Mucosa of rectum (tissue), 2 donors: ENCODE measurements around the gene MIA2.
"Not testable (repeated sequence)": the region's sequence is repeated elsewhere in the genome, so short reads cannot be mapped to it uniquely, and the experiment has no call there.

Experiments used
- H3K27ac ChIP-seq, 2 donors: one replicate each; pipeline ENCODE4 v1.7.0; 2013; ENCODE audit warnings: inconsistent platforms in 2 of 2, low read depth in 2 of 2, low read length in 2 of 2
- H3K27me3 ChIP-seq, 2 donors: one replicate each; pipeline ENCODE4 v1.7.0; 2013; ENCODE audit warnings: low read length in 2 of 2; ENCODE audit not compliant: control insufficient read depth in 2 of 2, insufficient read depth in 2 of 2
- H3K36me3 ChIP-seq, 2 donors: one replicate each; pipeline ENCODE4 v1.7.0; 2013; ENCODE audit warnings: low read length in 2 of 2; ENCODE audit not compliant: control insufficient read depth in 2 of 2, insufficient read depth in 2 of 2
- H3K4me1 ChIP-seq, 2 donors: one replicate each; pipeline ENCODE4 v1.7.0; 2013; ENCODE audit warnings: low read length in 2 of 2, mild to moderate bottlenecking in 1 of 2; ENCODE audit not compliant: control insufficient read depth in 2 of 2, insufficient read depth in 2 of 2
- H3K4me3 ChIP-seq, 2 donors: one replicate each; pipeline ENCODE4 v1.7.0; 2013; ENCODE audit warnings: low read length in 2 of 2
- H3K9ac ChIP-seq, 2 donors: one replicate each; pipeline ENCODE4 v1.7.0; 2013; ENCODE audit warnings: low read length in 2 of 2, low read depth in 1 of 2, mild to moderate bottlenecking in 1 of 2
- H3K9me3 ChIP-seq, 2 donors: one replicate each; pipeline ENCODE4 v1.7.0; 2013; ENCODE audit warnings: low read length in 2 of 2; ENCODE audit not compliant: control insufficient read depth in 2 of 2
- donor health status: healthy.
- donor health status: Normal muscosa, but diverticular disease.

Gene MIA2, protein sequence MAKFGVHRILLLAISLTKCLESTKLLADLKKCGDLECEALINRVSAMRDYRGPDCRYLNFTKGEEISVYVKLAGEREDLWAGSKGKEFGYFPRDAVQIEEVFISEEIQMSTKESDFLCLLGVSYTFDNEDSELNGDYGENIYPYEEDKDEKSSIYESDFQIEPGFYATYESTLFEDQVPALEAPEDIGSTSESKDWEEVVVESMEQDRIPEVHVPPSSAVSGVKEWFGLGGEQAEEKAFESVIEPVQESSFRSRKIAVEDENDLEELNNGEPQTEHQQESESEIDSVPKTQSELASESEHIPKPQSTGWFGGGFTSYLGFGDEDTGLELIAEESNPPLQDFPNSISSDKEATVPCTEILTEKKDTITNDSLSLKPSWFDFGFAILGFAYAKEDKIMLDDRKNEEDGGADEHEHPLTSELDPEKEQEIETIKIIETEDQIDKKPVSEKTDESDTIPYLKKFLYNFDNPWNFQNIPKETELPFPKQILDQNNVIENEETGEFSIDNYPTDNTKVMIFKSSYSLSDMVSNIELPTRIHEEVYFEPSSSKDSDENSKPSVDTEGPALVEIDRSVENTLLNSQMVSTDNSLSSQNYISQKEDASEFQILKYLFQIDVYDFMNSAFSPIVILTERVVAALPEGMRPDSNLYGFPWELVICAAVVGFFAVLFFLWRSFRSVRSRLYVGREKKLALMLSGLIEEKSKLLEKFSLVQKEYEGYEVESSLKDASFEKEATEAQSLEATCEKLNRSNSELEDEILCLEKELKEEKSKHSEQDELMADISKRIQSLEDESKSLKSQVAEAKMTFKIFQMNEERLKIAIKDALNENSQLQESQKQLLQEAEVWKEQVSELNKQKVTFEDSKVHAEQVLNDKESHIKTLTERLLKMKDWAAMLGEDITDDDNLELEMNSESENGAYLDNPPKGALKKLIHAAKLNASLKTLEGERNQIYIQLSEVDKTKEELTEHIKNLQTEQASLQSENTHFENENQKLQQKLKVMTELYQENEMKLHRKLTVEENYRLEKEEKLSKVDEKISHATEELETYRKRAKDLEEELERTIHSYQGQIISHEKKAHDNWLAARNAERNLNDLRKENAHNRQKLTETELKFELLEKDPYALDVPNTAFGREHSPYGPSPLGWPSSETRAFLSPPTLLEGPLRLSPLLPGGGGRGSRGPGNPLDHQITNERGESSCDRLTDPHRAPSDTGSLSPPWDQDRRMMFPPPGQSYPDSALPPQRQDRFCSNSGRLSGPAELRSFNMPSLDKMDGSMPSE (N-terminal part only)

DNA sequence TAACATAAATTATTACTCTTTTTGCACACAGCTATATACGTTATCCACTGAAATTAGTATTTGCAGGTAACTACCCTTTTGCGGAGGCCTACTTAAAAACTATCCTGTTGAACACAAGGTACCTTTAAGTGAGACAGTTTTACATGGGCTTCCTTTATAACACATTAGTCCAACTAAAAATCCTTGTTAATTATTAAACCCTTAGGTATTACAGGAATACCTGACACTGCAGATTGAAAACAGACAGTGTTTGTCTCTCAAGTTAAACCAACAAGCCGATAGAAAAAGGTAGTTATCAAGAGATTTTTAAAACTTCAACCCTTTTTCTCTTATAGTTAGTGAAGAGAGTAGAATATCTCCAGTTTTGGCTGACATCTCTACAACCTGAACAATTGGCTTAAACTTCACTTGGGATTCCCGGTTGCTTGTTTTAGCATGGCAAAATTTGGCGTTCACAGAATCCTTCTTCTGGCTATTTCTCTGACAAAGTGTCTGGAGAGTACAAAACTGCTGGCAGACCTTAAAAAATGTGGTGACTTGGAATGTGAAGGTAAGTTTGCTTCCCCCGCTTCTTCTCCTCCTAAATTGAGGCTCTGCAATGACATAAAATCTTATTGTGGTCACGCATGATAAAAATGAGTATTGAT is at the start of gene MIA2:
TSS of gene MIA2 (plus strand) at position 236 of the 647 bp plus-strand sequence. CDS start at position 436, 200 bp downstream.
- Histone ChIP-seq H3K9me3 (no peaks in the 10 kb centered on the region), H3K4me3 (peak within 1 kb of the TSS; percentile 45 to 74), H3K27me3 (no peaks in the 10 kb centered on the region), H3K4me1 (peaks cover 0 to 7% of the 10 kb centered on the region in 2 donors), H3K36me3 (no peaks in the 10 kb centered on the region), H3K9ac (peak within 1 kb of the TSS; percentile 30 to 54), H3K27ac (no peak within 1 kb of the TSS)

DNA sequence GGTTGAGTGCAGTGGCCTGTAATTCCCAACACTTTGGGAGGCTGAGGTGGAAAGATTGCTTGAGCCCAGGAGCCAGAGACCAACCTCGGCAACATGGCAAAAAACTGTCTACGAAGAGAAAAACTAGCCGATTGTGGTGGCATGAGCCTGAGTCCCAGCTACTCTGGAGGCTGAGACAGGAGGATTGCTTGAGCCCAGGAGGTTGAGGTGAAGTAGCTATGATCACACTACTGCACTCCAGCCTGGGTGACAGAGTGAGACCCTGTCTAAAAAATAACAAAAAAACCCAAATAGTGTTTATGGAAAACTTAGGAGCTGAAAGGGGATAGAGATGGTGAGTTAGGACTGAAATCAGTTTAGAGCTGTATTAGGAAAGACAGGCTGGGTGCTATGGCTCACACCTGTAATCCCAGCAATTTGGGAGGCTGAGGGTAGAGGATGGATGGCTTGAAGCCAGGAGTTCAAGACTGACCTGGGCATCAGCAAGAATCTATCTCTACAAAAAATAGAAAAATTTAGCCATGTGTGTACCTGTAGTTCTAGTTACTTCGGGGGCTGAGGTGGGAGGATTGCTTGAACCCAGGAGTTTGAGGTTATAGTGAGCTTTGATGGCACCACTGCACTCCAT is 49.0 kb upstream of the MIA2 start:
- H3K27me3 ChIP-seq, result no peaks in the 10 kb centered on the region
- peaks cover 42 to 43% of the 10 kb centered on the region in 2 donors for H3K36me3 ChIP-seq
- H3K9me3 ChIP-seq, result no peaks in the 10 kb centered on the region
- no peak overlapping the region for H3K27ac ChIP-seq
- no peak overlapping the region for H3K9ac ChIP-seq
- H3K4me1 ChIP-seq, result no peaks in the 10 kb centered on the region
- H3K4me3 ChIP-seq, result no peak overlapping the region

DNA sequence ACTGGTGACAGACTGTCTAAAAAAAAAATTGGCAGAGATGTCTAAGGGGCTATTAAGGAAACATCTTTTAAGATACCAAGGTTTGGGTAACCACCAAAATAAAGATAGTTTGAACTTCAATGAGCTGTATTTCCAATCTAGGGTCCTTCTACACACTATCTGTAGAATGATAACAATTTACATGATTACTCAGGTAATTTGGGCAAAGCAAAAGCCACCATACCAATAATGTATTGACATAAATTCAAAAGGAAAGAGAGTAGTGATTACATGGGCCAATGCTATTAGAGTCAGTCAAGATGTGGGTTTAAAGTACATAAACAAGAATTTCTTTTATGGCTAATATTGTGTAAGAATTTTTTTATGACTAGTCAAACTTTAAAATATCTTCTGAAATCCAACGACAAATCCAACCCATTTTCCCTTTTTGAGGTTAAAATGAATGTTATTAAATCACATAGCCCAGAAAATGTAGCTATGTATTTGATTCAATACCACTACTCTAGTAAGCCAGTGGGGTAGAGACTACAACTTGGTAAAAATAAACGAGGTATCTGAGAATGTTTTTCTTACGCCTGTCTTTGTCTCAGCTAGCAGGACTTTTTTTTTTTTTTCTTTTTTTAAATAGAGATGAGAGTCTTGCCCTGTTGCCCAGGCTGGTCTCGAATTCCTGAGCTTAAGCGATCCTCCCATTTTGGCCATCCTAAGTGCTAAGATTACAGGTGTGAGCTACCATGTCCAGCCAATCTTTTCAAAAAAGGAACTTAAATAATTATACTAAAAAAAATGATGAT is 48.3 kb upstream of the MIA2 start:
- Histone ChIP-seq H3K9me3 (no peaks in the 10 kb centered on the region), H3K9ac (no peak overlapping the region), H3K36me3 (peaks cover 35 to 37% of the 10 kb centered on the region in 2 donors), H3K4me3 (no peak overlapping the region), H3K27ac (no peak overlapping the region), H3K27me3 (no peaks in the 10 kb centered on the region), H3K4me1 (no peaks in the 10 kb centered on the region)

DNA sequence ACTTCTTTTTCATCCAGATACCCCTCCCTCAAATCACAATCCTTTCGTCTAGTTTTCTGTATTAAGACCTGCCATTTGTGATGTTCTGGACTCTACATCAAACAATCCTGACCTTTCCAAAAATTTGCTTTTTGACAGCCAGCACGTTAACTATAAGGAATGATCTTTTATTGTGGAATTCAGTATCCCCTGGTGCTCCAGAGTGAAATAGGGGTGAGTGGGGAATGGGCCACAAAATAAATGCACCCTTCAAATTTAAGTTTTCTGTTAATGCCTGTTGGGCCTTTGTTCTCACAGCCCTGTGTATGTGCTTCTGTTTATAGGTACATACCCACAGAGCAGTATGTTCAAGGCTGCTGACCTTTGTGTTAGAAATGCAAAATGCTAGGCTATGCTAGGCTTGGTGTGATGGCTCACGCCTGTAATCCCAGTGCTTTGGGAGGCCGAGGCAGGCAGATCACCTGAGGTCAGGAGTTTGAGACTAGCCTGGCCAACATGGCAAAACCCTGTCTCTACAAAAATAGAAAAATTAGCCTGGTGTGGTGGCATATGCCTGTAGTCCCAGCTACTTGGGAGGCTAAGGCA is 46.7 kb upstream of the MIA2 start:
- no peaks in the 10 kb centered on the region for H3K27me3 ChIP-seq
- H3K9ac ChIP-seq, result no peak overlapping the region
- H3K4me1 ChIP-seq, result no peaks in the 10 kb centered on the region
- no peak overlapping the region for H3K4me3 ChIP-seq
- H3K36me3 ChIP-seq, result peaks cover 21 to 24% of the 10 kb centered on the region in 2 donors
- no peaks in the 10 kb centered on the region for H3K9me3 ChIP-seq
- no peak overlapping the region for H3K27ac ChIP-seq

GRCh38 chr14:39203659-39204606 is 29.8 kb upstream of the MIA2 start:
- H3K27ac ChIP-seq, result peak overlapping the region; percentile 15 to 45
- no peaks in the 10 kb centered on the region for H3K27me3 ChIP-seq
- no peak overlapping the region for H3K9ac ChIP-seq
- no peaks in the 10 kb centered on the region for H3K36me3 ChIP-seq
- H3K4me1 ChIP-seq, result peaks cover 0 to 7% of the 10 kb centered on the region in 2 donors
- H3K9me3 ChIP-seq, result no peaks in the 10 kb centered on the region
- H3K4me3 ChIP-seq, result no peak overlapping the region

DNA sequence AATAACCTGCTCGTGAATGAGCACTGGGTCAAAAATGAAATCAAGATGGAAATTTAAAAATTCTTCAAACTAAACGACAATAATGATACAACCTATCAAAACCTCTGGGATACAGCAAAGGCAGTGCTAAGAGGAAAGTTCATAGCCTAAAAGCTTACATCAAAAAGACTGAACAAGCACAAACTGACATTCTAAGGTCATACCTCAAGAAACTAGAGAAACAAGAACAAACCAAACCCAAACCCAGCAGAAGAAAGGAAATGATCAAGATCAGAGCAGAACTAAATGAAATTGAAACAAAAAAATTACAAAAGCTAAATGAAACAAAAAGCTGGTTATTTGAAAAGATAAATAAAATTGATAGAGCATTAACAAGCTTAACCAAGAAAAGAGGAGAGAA is 26.3 kb upstream of the MIA2 start:
- H3K4me3 ChIP-seq, H3K27ac ChIP-seq, H3K9me3 ChIP-seq, H3K27me3 ChIP-seq, H3K36me3 ChIP-seq, H3K9ac ChIP-seq, H3K4me1 ChIP-seq: not testable (repeated sequence)

- H3K9ac ChIP-seq, result no peak overlapping the region
- no peaks in the 10 kb centered on the region for H3K4me1 ChIP-seq
- no peak overlapping the region for H3K27ac ChIP-seq
- H3K27me3 ChIP-seq, result no peaks in the 10 kb centered on the region
- H3K36me3 ChIP-seq, result no peaks in the 10 kb centered on the region
- H3K9me3 ChIP-seq, result no peaks in the 10 kb centered on the region
- H3K4me3 ChIP-seq, result no peak overlapping the region
Measured at GRCh38 chr14:39211109-39211741, 22.5 kb upstream of the MIA2 start.

- H3K9me3 ChIP-seq, result no peaks in the 10 kb centered on the region
- no peak overlapping the region for H3K9ac ChIP-seq
- no peak overlapping the region for H3K4me3 ChIP-seq
- no peak overlapping the region for H3K27ac ChIP-seq
- no peaks in the 10 kb centered on the region for H3K36me3 ChIP-seq
- no peaks in the 10 kb centered on the region for H3K4me1 ChIP-seq
- no peaks in the 10 kb centered on the region for H3K27me3 ChIP-seq
Measured at GRCh38 chr14:39212034-39212433, 21.7 kb upstream of the MIA2 start.
